GM19395 (cell line): Measurements from ENCODE around the gene TRIM2.
A peak's percentile ranks its signal among the peaks of the same experiment; 100 is the strongest.
"Not testable (repeated sequence)": the region's sequence is repeated elsewhere in the genome, so short reads cannot be mapped to it uniquely, and the experiment has no call there.

Experiments
- ATAC-seq: cut with Tn5 transposase; IDR thresholded peaks from one replicate; pipeline ENCODE4 v1.9.1; 2021; ENCODE audit warnings: mild to moderate bottlenecking, moderate library complexity; ENCODE audit not compliant: unreplicated experiment

Gene TRIM2

GRCh38 chr4:153189016-153189801 lies 15.0 kb upstream of the TRIM2 start:
- ATAC-seq: peak; percentile 50

GRCh38 chr4:153191795-153192363 lies 12.4 kb upstream of the TRIM2 start:
- ATAC-seq: no peak

DNA sequence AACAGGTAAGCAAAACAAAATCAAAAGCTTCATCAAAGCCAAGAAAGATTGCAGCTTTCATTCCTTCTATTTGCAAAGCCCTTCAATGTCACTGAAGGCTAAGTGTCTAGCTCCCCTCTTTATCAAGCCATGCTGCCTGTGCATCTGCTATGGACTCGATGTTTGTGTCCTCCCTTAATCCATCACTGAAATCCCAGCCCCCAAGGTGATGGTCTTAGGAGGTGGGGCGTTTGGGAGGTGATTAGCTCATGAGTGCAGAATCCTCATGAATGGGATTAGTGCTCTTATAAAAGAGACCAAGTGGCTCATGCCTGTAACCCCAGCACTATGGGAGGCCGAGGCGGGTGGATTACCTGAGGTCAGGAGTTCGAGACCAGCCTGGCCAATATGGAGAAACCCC lies 6.9 kb upstream of the TRIM2 start:
- no peak for ATAC-seq

- ATAC-seq: no peak
These were observed 5.5 kb upstream of the TRIM2 start for GRCh38 chr4:153198719-153199118.

DNA sequence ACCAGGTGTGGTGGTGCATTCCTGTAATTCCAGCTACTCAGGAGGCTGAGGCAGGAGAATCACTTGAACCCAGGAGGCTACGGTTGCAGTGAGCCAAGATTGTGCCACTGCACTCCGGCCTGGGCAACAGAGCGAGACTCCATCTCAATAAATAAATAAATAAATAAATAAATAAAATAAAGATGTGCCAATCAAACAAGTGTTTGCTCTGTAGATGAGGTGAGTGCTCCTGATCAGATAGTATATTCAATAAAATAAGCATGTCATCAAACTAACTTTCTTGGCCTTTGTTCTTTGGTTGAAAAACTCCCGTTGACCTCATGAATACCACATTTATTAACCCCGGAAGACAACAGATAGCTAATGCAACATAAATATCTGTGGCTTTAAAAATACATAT lies 497 bp upstream of the TRIM2 start:
- not testable (repeated sequence) for ATAC-seq

DNA sequence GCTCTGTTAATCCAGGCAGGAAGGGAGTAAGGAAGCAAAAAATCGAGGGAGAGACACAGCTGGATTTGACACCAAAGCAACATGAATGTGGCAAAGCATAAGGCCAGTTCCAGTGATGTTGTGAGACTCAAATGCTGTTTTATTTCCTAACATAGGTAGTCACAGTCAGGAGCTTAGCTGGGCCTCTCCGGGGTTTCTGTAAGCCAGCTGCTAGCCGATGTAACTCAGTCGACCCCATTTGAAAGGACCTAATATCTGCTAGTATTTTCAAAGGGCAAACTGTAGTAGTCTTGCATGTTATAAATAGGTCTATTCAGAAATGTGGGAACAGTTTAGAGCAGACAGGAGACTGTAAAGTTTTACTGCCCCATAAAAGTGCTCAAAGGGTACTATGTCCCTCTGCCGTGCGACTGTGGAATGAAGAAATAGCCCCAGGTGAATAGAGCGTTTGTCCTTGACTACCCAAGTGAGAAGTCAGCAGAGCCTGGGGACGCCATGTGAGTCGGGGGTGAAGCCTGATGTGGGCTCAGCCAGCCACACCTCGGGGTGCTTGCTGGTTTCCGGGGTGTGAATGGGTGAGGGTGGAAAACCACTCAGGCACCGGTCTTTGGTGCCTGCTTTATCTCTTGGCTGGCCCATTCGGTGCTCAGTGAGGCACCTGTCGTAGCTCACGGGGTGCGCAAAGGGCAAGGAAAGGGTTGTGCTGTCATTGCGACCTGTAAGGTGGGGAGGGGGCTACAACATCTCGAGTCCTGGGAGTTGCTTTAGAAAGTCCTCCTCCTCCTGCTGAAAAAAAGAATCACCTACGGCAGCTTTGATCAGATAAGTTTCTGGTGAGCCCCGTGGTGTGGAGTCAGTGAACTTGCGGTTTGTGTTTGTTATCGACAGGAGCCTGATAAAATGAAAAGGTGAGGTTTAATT lies 745 bp downstream of the TRIM2 start:
- ATAC-seq: peak; percentile 57

GRCh38 chr4:153205757-153206156 lies 1.5 kb downstream of the TRIM2 start:
- no peak for ATAC-seq

DNA sequence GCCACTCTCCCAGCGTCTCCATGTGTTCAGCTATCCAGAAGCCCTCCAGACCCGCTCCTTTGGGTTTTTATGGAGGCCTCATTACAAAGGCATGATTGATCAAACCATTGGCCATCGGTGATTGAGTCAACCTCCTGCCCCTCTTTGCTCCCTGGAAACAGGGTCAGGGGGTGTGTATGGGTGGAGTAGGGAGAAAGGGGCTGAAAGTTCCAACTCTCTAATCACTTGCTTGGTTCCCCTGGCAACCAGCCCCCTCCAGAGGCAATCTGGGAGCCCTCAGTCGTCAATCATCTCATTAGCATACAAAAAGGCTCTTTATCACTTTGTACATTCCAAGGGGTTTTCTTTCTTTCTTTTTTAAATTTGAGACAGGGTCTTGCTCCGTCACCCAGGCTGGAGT lies 2.3 kb downstream of the TRIM2 start:
- no peak for ATAC-seq

- ATAC-seq: no peak
These were observed 2.8 kb downstream of the TRIM2 start for GRCh38 chr4:153207027-153207426.

- no peak for ATAC-seq
These were observed 3.3 kb downstream of the TRIM2 start for GRCh38 chr4:153207567-153207966.

DNA sequence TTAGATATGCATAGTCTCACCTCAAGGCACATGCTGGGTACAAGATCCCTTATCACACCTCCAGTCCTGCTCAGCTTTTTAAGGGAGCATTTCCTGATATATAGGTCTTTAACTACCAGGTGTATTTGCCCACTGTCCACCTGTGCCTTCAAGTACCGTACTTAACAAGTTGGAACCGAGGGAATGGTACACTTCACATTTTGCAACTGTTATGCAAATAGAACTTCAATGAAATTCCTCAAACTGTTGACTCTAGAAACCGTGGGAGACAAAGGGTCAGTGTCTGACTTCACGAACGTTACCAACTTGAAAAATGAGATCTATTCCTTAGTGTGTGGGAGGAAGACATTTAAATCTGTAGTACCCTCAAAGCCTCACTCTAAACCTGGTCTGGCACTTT lies 5.2 kb downstream of the TRIM2 start:
- ATAC-seq: no peak

GRCh38 chr4:153210727-153211126 lies 6.5 kb downstream of the TRIM2 start:
- no peak for ATAC-seq

DNA sequence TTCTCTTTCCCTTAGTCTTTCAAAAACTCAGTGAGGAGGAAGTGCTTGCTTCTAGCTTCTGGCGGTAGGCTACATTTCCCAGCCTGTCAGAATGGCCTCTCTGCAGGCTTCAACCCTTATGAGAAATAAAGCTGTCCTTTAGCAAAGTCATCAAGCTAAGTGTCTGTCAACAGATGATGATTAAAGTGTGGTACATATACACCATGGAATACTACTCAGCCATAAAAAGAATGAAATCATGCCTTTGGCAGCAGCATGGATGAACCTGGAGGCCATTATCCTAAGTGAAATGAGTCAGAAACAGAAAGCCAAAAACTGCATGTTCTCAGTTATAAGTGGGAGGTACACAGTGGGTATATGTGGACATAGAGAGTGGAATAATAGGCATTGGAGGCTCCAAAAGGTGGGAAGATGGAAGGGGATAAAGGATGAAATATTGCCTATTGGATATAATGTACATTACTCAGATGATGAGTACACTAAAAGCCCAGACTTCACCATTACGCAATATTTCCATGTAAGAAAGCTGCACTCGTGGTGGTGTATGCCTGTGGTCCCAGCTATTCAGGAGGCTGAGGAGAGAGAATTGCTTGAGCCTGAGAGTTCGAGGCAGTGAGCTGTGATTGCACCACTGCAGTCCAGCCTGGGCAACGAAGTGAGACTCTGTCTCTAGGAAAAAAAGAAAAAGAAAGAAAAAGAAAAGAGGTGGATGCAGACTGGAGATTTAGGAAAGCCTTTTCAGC lies 7.9 kb downstream of the TRIM2 start:
- no peak for ATAC-seq

- ATAC-seq: no peak
These were observed 8.5 kb downstream of the TRIM2 start for GRCh38 chr4:153212736-153213135.

GRCh38 chr4:153215921-153216320 lies 11.7 kb downstream of the TRIM2 start:
- no peak for ATAC-seq

DNA sequence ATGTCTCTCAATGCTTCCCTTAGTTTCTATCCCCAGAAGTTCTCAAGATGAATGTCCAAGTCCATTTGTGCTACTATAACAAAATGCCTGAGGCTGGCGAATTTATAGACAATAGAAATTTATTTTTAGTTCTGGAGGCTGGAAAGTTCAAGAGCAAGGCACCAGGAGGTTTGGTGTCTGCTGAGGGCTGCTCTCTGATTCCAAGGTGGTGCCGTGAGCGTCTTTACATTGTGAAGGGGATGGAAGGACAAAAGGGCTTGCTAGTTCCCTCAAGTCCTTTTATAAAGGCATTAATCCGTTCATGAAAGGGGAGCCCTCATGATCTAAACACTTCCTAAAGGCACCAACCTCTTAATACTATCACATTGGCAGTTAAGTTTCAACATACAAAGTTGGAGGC lies 12.3 kb downstream of the TRIM2 start:
- ATAC-seq: no peak

DNA sequence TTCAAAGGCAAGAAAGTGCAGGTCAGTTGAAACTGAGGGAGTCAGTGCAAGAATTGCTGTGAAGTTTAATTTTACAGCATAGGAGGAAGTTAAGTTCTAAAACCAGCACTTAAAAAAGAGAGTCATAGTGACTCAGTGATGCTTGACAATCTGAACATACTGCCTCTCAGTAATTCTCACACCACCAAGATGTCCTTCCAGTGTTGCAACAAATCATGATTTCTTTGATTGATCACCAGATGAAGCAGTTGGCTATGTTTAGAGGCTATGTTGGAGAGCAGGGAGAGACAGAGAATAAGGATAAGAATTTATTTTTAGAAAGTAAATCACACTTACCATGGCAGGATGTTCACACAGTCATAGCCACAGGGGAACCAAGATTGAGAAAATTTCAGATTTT lies 13.2 kb downstream of the TRIM2 start:
- no peak for ATAC-seq

- no peak for ATAC-seq
These were observed 14.7 kb downstream of the TRIM2 start for GRCh38 chr4:153218961-153219360.

DNA sequence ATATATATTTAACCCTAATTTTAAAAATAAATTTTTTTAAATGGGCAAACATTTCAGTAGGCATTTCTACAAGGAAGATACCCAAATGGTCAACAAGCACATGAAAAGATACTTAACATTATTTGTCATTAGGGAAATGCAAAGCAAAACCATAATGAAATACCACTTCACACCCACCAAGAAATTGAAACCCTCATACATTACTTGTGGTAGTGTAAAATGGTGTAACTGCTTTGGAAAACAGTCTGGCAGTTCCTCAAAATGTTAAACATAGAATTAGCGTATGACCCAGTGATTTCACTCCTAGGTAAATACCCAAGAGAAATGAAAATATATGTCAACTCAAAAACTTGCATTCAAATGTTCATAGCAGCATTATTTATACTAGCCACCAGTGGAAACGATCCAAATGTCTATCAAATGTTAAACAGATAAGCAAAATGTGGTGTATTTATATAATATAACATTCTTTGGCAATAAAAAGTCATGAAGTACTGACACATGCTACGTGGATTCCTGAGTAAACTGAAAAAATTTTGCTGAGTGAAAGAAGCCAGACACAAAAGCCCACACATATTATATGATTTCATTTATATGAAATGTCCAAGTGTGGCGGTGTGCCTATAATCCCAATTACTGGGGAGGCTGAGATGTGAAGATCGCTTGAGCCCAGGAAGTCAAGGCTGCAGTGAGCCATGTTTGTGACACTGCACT lies 16.6 kb downstream of the TRIM2 start:
- ATAC-seq: no peak
